ENCODE data around the gene CENPQ.

DNA sequence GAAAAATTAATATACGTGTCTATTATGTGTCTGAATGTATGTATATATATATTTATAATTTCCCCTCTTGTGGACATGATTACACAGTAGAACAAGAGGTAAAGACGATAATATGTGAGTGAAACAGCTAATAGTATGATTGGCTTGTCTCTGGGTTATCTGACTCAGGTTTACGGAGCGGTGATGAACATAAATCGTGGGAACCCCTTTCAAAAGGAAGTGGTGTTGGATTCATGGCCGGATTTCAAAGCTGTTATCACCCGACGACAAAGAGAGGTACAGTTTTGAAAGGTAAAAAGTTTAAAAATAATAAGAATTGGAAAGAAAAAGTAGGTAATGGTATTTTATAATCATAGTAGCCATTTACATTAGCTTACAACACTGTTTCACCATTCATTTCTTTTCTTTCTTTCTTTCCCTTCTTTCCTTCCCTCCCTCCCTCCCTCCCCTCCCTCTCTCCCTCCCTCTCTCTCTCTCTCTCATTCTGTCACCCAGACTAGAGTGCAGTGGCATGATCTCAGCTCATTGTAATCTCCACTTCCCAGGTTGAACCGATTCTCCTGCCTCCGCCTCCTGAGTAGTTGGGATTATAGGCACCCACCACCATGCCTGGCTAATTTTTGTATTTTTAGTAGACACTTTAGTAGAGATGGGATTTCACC, 52.4 kb downstream of the CENPQ start:
- TF ChIP-seq CTCF (IDR thresholded peaks at IDR 0.05) (no peak), POLR2A (IDR thresholded peaks at IDR 0.05) (no peak)
